ENCODE results near the gene CCPG1.
"Not testable (repeated sequence)": the region's sequence is repeated elsewhere in the genome, so short reads cannot be mapped to it uniquely, and the experiment has no call there.

- not testable (repeated sequence) for TF ChIP-seq CTCF (conservative IDR thresholded peaks at IDR 0.05; ENCODE audit: low read depth, low read length); EZH2 (IDR thresholded peaks at IDR 0.05; ENCODE audit: borderline replicate concordance, low read depth, low read length, poor library complexity, severe bottlenecking)
Measured at GRCh38 chr15:55417678-55418077, 9.5 kb upstream of the CCPG1 start.
